Loucy (cell line): ENCODE results near the gene KCNJ5.

Source experiments
- H2AFZ ChIP-seq: fragments of 200-600 bp; sonication (generic); 2 replicates; pipeline ENCODE4 v1.6.0; 2016; ENCODE audit warnings: antibody characterized with exemption, mild to moderate bottlenecking, low read length, moderate library complexity
- H3F3A ChIP-seq: fragments of 200-600 bp; 2 replicates; pipeline ENCODE4 v1.6.0; 2016; ENCODE audit warnings: antibody characterized with exemption, low read depth, mild to moderate bottlenecking
- H3K27me3 ChIP-seq: fragments of 200-600 bp; sonication (generic); 2 replicates; pipeline ENCODE4 v1.6.1; 2014; ENCODE audit warnings: low read length, mild to moderate bottlenecking; ENCODE audit not compliant: insufficient read depth, poor library complexity, severe bottlenecking
- H3K36me3 ChIP-seq: fragments of 200-600 bp; sonication (generic); 2 replicates; pipeline ENCODE4 v1.6.1; 2016; ENCODE audit warnings: low read length; ENCODE audit not compliant: insufficient read depth
- H3K4me1 ChIP-seq: fragments of 200-600 bp; sonication (generic); 2 replicates; pipeline ENCODE4 v1.5.1; 2014; ENCODE audit warnings: low read length, mild to moderate bottlenecking; ENCODE audit not compliant: insufficient read depth, poor library complexity, severe bottlenecking
- H3K4me2 ChIP-seq: fragments of 200-600 bp; sonication (generic); 2 replicates; pipeline ENCODE4 v1.6.0; 2014; ENCODE audit warnings: antibody characterized with exemption, low read length, low read depth, mild to moderate bottlenecking; ENCODE audit not compliant: poor library complexity, severe bottlenecking
- H3K4me3 ChIP-seq: fragments of 200-600 bp; sonication (generic); 2 replicates; pipeline ENCODE4 v1.5.1; 2014; ENCODE audit warnings: low read length, mild to moderate bottlenecking, mixed read lengths; ENCODE audit not compliant: poor library complexity, severe bottlenecking
- H3K79me2 ChIP-seq: fragments of 200-600 bp; sonication (generic); 2 replicates; pipeline ENCODE4 v1.6.1; 2014; ENCODE audit warnings: low read length; ENCODE audit not compliant: insufficient read depth
- H3K9ac ChIP-seq: fragments of 200-600 bp; sonication (generic); 2 replicates; pipeline ENCODE4 v1.6.0; 2014; ENCODE audit warnings: mild to moderate bottlenecking, low read depth, low read length, moderate library complexity; ENCODE audit not compliant: poor library complexity, severe bottlenecking
- H3K9me2 ChIP-seq: fragments of 200-600 bp; sonication (generic); replicated peaks from 2 replicates; pipeline ENCODE4 v1.6.1; 2016; ENCODE audit warnings: low read depth, low read length, mixed read lengths
- H3K9me3 ChIP-seq: fragments of 200-600 bp; sonication (generic); 2 replicates; pipeline ENCODE4 v1.6.1; 2014; ENCODE audit warnings: mild to moderate bottlenecking, antibody characterized with exemption, low read length, low read depth; ENCODE audit not compliant: insufficient read depth
- H4K20me1 ChIP-seq: fragments of 200-600 bp; sonication (generic); 2 replicates; pipeline ENCODE4 v1.6.0; 2014; ENCODE audit warnings: antibody characterized with exemption, low read length, mild to moderate bottlenecking; ENCODE audit not compliant: insufficient read depth, poor library complexity, severe bottlenecking
- CTCF ChIP-seq: fragments of 200-600 bp; sonication (generic); conservative IDR thresholded peaks from 2 replicates; pipeline ENCODE4 v1.5.1; 2014; ENCODE audit warnings: mild to moderate bottlenecking, antibody characterized with exemption, low read length
- EZH2phosphoT487 ChIP-seq: fragments of 200-600 bp; IDR thresholded peaks from 2 replicates; pipeline ENCODE4 v1.6.1; 2018; ENCODE audit warnings: antibody characterized with exemption, mild to moderate bottlenecking, moderate library complexity, borderline replicate concordance

Gene KCNJ5

GRCh38 chr11:128940156-128940555, 49.0 kb downstream of the KCNJ5 start:
- Histone ChIP-seq H3K4me1 (no peaks in the 10 kb centered on the region), H3K4me2 (no peak overlapping the region), H3K9me2 (no peaks in the 10 kb centered on the region), H3K9ac (no peak overlapping the region), H3K4me3 (no peak overlapping the region), H3F3A (no peaks in the 10 kb centered on the region), H3K9me3 (no peaks in the 10 kb centered on the region), H3K27me3 (no peaks in the 10 kb centered on the region), H2AFZ (no peak overlapping the region), H4K20me1 (no peaks in the 10 kb centered on the region), H3K36me3 (no peaks in the 10 kb centered on the region), H3K79me2 (no peaks in the 10 kb centered on the region)
- no peak for TF ChIP-seq EZH2phosphoT487
- no peak for TF ChIP-seq CTCF

GRCh38 chr11:128940603-128941002, 49.4 kb downstream of the KCNJ5 start:
- no peaks in the 10 kb centered on the region for H3K79me2 ChIP-seq
- no peaks in the 10 kb centered on the region for H3K4me1 ChIP-seq
- H3K9me3 ChIP-seq = no peaks in the 10 kb centered on the region
- TF ChIP-seq CTCF (no peak), EZH2phosphoT487 (no peak)
- H3K27me3 ChIP-seq = no peaks in the 10 kb centered on the region
- H3K4me3 ChIP-seq = no peak overlapping the region
- no peaks in the 10 kb centered on the region for H3F3A ChIP-seq
- H3K4me2 ChIP-seq = no peak overlapping the region
- no peak overlapping the region for H2AFZ ChIP-seq
- no peaks in the 10 kb centered on the region for H3K9me2 ChIP-seq
- H3K9ac ChIP-seq = no peak overlapping the region
- no peaks in the 10 kb centered on the region for H3K36me3 ChIP-seq
- no peaks in the 10 kb centered on the region for H4K20me1 ChIP-seq

GRCh38 chr11:128941110-128941509, 50.0 kb downstream of the KCNJ5 start:
- Histone ChIP-seq H3K27me3 (no peaks in the 10 kb centered on the region), H3K9ac (no peak overlapping the region), H3K9me2 (no peaks in the 10 kb centered on the region), H3K4me1 (no peaks in the 10 kb centered on the region), H3K36me3 (no peaks in the 10 kb centered on the region), H4K20me1 (no peaks in the 10 kb centered on the region), H3K4me2 (no peak overlapping the region), H3K4me3 (no peak overlapping the region), H3K79me2 (no peaks in the 10 kb centered on the region), H2AFZ (no peak overlapping the region), H3K9me3 (no peaks in the 10 kb centered on the region), H3F3A (no peaks in the 10 kb centered on the region)
- TF ChIP-seq CTCF = no peak
- no peak for TF ChIP-seq EZH2phosphoT487
